Measurements from ENCODE around the gene DNAI1.

Gene DNAI1

GRCh38 chr9:34553511-34554021 is 95.0 kb downstream of the DNAI1 start:
- ATAC-seq = no peak
- TF ChIP-seq TCF4 (CRISPR knock-in tag; IDR thresholded peaks at IDR 0.05; ENCODE audit: borderline replicate concordance) = no peak

GRCh38 chr9:34554211-34555001 is 95.8 kb downstream of the DNAI1 start:
- TF ChIP-seq PATZ1 (CRISPR knock-in tag; IDR thresholded peaks at IDR 0.05; ENCODE audit: borderline replicate concordance) (no peak), ISL1 (CRISPR knock-in tag; IDR thresholded peaks at IDR 0.05) (no peak), CSDC2 (CRISPR knock-in tag; IDR thresholded peaks at IDR 0.05) (no peak), ZNF70 (CRISPR knock-in tag; IDR thresholded peaks at IDR 0.05) (no peak), ESRRG (CRISPR knock-in tag; IDR thresholded peaks at IDR 0.05) (no peak), ZC3H10 (CRISPR knock-in tag; IDR thresholded peaks at IDR 0.05) (no peak), POU6F1 (CRISPR knock-in tag; IDR thresholded peaks at IDR 0.05; ENCODE audit: borderline replicate concordance, low read depth) (no peak), OSR1 (CRISPR knock-in tag; IDR thresholded peaks at IDR 0.05) (no peak), RARB (CRISPR knock-in tag; IDR thresholded peaks at IDR 0.05) (no peak), CSRNP3 (CRISPR knock-in tag; IDR thresholded peaks at IDR 0.05) (no peak), TOX (CRISPR knock-in tag; IDR thresholded peaks at IDR 0.05; ENCODE audit: borderline replicate concordance) (no peak), GLIS3 (CRISPR knock-in tag; IDR thresholded peaks at IDR 0.05) (no peak), CREB5 (CRISPR knock-in tag; IDR thresholded peaks at IDR 0.05; ENCODE audit: low read depth) (no peak), ZNF565 (CRISPR knock-in tag; conservative IDR thresholded peaks at IDR 0.05; ENCODE audit: low read depth) (no peak), SNAI2 (CRISPR knock-in tag; IDR thresholded peaks at IDR 0.05) (no peak), TCF4 (CRISPR knock-in tag; IDR thresholded peaks at IDR 0.05; ENCODE audit: borderline replicate concordance) (no peak), PPARA (CRISPR knock-in tag; IDR thresholded peaks at IDR 0.05; ENCODE audit: borderline replicate concordance) (no peak), TSHZ2 (CRISPR knock-in tag; IDR thresholded peaks at IDR 0.05) (no peak), ZFP30 (CRISPR knock-in tag; IDR thresholded peaks at IDR 0.05) (no peak)
- peak; percentile 23; the same call in 2 of the 3 replicates for ATAC-seq

GRCh38 chr9:34555002-34555348 is 96.4 kb downstream of the DNAI1 start:
- peak; percentile 9; the same call in 2 of the 3 replicates for ATAC-seq
- no peak for TF ChIP-seq ZNF8 (CRISPR knock-in tag; IDR thresholded peaks at IDR 0.05)
- no peak for TF ChIP-seq TOX (CRISPR knock-in tag; IDR thresholded peaks at IDR 0.05; ENCODE audit: borderline replicate concordance)

All from SK-N-SH treated with all-trans-retinoic acid at 6 μM for 48 hours (cell line).